ENCODE results near the gene PFN2.
"Not testable (repeated sequence)": the region's sequence is repeated elsewhere in the genome, so short reads cannot be mapped to it uniquely, and the experiment has no call there.

Gene PFN2

GRCh38 chr3:149968216-149968615 is 2.5 kb downstream of the PFN2 start:
- DNase-seq (ENCODE audit: low read depth): peak; percentile 31

GRCh38 chr3:149967086-149967685 is 3.5 kb downstream of the PFN2 start:
- DNase-seq (ENCODE audit: low read depth): peak; percentile 53

GRCh38 chr3:149965278-149965677 is 5.4 kb downstream of the PFN2 start:
- no peak for DNase-seq (ENCODE audit: low read depth)

GRCh38 chr3:149964291-149964690 is 6.4 kb downstream of the PFN2 start:
- peak; percentile 25 for DNase-seq (ENCODE audit: low read depth)

GRCh38 chr3:149963485-149963884 is 7.2 kb downstream of the PFN2 start:
- no peak for DNase-seq (ENCODE audit: low read depth)

GRCh38 chr3:149959443-149959842 is 11.3 kb downstream of the PFN2 start:
- DNase-seq (ENCODE audit: low read depth): no peak

- no peak for DNase-seq (ENCODE audit: low read depth)
Measured at GRCh38 chr3:149958171-149958796, 12.4 kb downstream of the PFN2 start.

GRCh38 chr3:149957361-149958125 is 13.2 kb downstream of the PFN2 start:
- no peak for DNase-seq (ENCODE audit: low read depth)

- DNase-seq (ENCODE audit: low read depth): no peak
Measured at GRCh38 chr3:149955449-149955848, 15.2 kb downstream of the PFN2 start.

GRCh38 chr3:149954812-149955211 is 15.9 kb downstream of the PFN2 start:
- DNase-seq (ENCODE audit: low read depth): no peak

- no peak for DNase-seq (ENCODE audit: low read depth)
Measured at GRCh38 chr3:149949181-149949580, 21.5 kb downstream of the PFN2 start.

- no peak for DNase-seq (ENCODE audit: low read depth)
Measured at GRCh38 chr3:149947231-149947630, 23.5 kb downstream of the PFN2 start.

- not testable (repeated sequence) for DNase-seq (ENCODE audit: low read depth)
Measured at GRCh38 chr3:149943966-149944365, 26.7 kb downstream of the PFN2 start.

- DNase-seq (ENCODE audit: low read depth): no peak
Measured at GRCh38 chr3:149942409-149942808, 28.3 kb downstream of the PFN2 start.

- DNase-seq (ENCODE audit: low read depth): no peak
Measured at GRCh38 chr3:149941946-149942345, 28.7 kb downstream of the PFN2 start.

- no peak for DNase-seq (ENCODE audit: low read depth)
Measured at GRCh38 chr3:149941186-149941585, 29.5 kb downstream of the PFN2 start.

- DNase-seq (ENCODE audit: low read depth): not testable (repeated sequence)
Measured at GRCh38 chr3:149938392-149939055, 32.2 kb downstream of the PFN2 start.

- DNase-seq (ENCODE audit: low read depth): peak; percentile 53
Measured at GRCh38 chr3:149936812-149937230, 33.9 kb downstream of the PFN2 start.

- peak; percentile 83 for DNase-seq (ENCODE audit: low read depth)
Measured at GRCh38 chr3:149934524-149934923, 36.2 kb downstream of the PFN2 start.

- DNase-seq (ENCODE audit: low read depth): no peak
Measured at GRCh38 chr3:149933858-149934257, 36.8 kb downstream of the PFN2 start.

GRCh38 chr3:149933008-149933407 is 37.7 kb downstream of the PFN2 start:
- no peak for DNase-seq (ENCODE audit: low read depth)

- DNase-seq (ENCODE audit: low read depth): no peak
Measured at GRCh38 chr3:149920119-149920518, 50.6 kb downstream of the PFN2 start.

- no peak for DNase-seq (ENCODE audit: low read depth)
Measured at GRCh38 chr3:149919509-149919908, 51.2 kb downstream of the PFN2 start.
